Activated CD8-positive, alpha-beta memory T cell treated with anti-CD3 and anti-CD28 coated beads, Interleukin-2, amount 10 ng/mL, durations not matched to agents 7 days and 5 days (primary cell): ENCODE measurements around the gene KCNQ4. TPM values are rescaled to one million over a fixed set of nuclear protein-coding genes. Genes with fewer than 3 reads are reported as not detected.
A peak's percentile ranks its signal among the peaks of the same experiment; 100 is the strongest.

ENCODE experiments used
- ATAC-seq: fragments of 150-1000 bp; cut with Tn5 transposase; one replicate; pipeline ENCODE4 v1.10.0; 2021; ENCODE audit warnings: moderate library complexity
- CTCF ChIA-PET: fragments of 350-600 bp; sonication (Branson Sonifier 250); formaldehyde crosslinking; loops from one replicate; lab custom pipeline; 2021; ENCODE audit warnings: antibody characterized with exemption; lab: Charles Lee
- DNase-seq: peaks from one replicate; pipeline ENCODE4 v3.0.0-alpha.2; 2020
- H3K27ac Mint-ChIP-seq: one replicate; pipeline ENCODE4 v1.8.0; 2021; ENCODE audit warnings: mild to moderate bottlenecking, mixed read lengths
- H3K27me3 Mint-ChIP-seq: one replicate; pipeline ENCODE4 v1.8.0; 2021; ENCODE audit warnings: mixed read lengths
- H3K36me3 Mint-ChIP-seq: one replicate; pipeline ENCODE4 v1.8.0; 2021; ENCODE audit warnings: mild to moderate bottlenecking, mixed read lengths
- H3K4me1 Mint-ChIP-seq: one replicate; pipeline ENCODE4 v1.8.0; 2021; ENCODE audit warnings: mixed read lengths
- H3K4me3 Mint-ChIP-seq: one replicate; pipeline ENCODE4 v1.8.0; 2021; ENCODE audit warnings: mild to moderate bottlenecking, moderate library complexity, mixed read lengths
- H3K9me3 Mint-ChIP-seq: one replicate; pipeline ENCODE4 v1.8.0; 2022; ENCODE audit warnings: low read depth, mixed read lengths
- microRNA-seq: library from miRNA; unstranded; fragments of <30 nt; microRNA quantifications from one replicate; pipeline ENCODE4 v1.2.0, GENCODE V29; 2022
- total RNA-seq, 2 experiments: library from RNA; stranded (reverse); gene quantifications; one replicate each; pipeline ENCODE4 v1.2.3, GENCODE V29; 2021

The KCNQ4 gene
- total RNA-seq, 2 experiments from 2014 or later, result 0.12 to 0.44 TPM

DNA sequence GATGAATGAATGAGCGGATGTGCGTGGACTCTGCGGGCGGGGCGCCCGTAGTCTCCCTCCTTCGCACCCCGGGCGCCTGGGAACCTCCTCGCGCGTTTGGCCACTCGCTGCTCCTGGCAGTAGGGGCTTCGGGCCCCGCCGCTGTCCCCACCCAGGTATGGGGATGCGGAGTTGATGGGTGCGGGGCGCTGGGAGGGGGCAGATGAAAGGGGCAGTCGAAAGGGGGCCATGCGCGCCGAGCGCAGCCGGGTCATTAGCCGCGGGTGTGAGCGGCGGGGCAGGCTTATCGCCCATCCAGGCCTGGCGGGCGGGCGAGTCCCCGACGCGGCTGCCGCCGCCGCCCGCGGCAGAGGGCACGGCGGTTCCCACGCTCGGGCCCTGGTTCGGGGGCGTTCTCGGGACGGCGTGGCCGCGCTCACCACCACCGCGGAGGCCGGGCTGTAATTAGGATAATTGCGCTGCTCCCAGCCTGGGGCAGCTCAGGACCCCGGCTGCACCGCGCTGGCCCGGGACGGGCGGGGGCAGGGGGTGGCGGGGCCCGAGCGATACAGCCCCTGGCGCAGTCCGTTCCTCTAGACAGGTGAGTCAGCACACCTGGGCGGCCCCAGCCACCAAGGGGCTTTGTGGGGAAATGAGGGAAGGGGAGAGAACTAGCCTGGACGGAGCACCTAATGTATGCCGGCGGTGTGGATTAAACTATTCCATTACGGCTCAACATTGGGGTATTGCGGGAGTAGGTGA, 100.6 kb downstream of the KCNQ4 start:
- peaks cover 10% of the 10 kb centered on the region for H3K4me1 Mint-ChIP-seq
- H3K9me3 Mint-ChIP-seq, result no peaks in the 10 kb centered on the region
- H3K4me3 Mint-ChIP-seq, result no peak overlapping the region
- H3K27ac Mint-ChIP-seq, result no peak overlapping the region
- peaks cover 54% of the 10 kb centered on the region for H3K27me3 Mint-ChIP-seq
- CTCF ChIA-PET, result no interaction called here
- DNase-seq (no peak), ATAC-seq (no peak)
- peaks cover 4% of the 10 kb centered on the region for H3K36me3 Mint-ChIP-seq

DNA sequence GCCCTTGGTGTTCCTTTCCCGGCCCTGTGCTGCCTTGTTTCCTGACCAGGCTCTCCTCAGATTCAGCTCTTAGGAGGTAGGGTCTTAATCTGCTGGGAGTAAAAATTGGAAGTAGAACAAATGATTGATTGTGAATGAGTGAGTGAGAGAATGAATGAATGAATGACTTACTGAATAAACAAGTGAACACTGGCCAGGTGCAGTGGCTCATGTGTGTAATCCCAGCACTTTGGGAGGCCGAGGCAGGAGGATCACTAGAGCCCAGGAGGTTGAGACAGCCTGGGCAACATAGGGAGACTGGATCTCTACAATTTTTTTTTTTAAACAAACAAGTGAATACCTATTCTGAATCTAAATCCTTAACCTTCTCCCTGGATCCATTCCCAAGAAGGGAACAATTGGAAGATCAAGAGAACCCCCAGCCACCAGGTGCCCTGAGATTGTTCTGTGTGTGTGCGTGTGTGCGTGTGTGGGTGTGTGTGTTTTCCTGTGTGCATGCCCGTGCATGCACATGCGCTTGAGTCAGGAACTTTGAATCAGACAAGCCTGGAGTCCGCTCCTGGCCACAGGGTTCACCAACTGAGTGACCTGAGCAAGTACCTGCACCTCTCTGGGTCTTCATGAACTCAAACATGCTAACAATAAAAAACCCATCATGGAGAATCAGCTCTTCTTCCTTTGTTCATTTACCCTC, 102.9 kb downstream of the KCNQ4 start:
- Mint-ChIP-seq H3K4me1 (peaks cover 8% of the 10 kb centered on the region), H3K36me3 (peaks cover 4% of the 10 kb centered on the region), H3K27me3 (peaks cover 55% of the 10 kb centered on the region), H3K4me3 (no peak overlapping the region), H3K9me3 (no peaks in the 10 kb centered on the region), H3K27ac (no peak overlapping the region)
- ATAC-seq (no peak), DNase-seq (no peak)
- CTCF ChIA-PET, result no interaction called here

DNA sequence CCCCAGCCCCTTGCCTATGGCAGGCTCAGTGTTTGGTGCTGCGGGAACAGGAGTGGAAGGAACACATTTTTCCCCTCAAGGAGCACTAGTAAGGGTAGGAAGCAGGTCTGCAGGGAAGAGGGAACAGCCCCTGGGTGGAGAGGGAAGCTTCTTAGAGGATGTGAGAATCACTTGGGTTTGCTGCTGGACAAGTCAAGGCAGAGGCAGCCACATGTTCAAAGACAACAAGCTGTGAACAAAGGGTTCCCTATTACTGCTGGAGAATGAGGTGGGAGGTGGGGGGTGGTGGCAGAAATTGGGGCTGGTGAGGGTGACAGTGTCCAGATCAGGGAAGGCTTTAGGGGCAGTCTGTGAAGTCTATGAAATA, 103.4 kb downstream of the KCNQ4 start:
- H3K27me3 Mint-ChIP-seq, result peaks cover 55% of the 10 kb centered on the region
- H3K9me3 Mint-ChIP-seq, result no peaks in the 10 kb centered on the region
- H3K36me3 Mint-ChIP-seq, result peaks cover 4% of the 10 kb centered on the region
- no peak for DNase-seq
- CTCF ChIA-PET, result no interaction called here
- H3K4me3 Mint-ChIP-seq, result no peak overlapping the region
- peaks cover 8% of the 10 kb centered on the region for H3K4me1 Mint-ChIP-seq
- H3K27ac Mint-ChIP-seq, result no peak overlapping the region
- no peak for ATAC-seq

DNA sequence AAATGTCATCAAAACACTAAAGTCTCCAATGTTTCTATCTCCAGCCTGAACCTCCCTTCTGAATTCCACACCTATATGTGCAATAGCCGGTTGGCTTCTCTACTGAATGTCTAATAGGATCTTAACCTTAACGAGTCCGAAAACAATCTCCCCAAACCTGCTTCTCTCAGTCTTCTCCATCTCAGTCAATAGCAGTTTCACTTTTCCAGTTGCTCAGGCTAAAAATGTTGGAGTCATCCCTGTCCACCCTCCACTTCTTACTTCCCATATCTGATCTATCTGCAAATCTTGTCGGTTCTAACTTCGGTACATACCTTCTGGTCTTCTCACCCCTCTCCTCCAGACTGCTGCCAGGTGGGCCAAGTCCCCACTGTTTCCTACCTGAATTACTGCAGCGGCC, 104.1 kb downstream of the KCNQ4 start:
- H3K36me3 Mint-ChIP-seq, result peaks cover 4% of the 10 kb centered on the region
- CTCF ChIA-PET, result no interaction called here
- DNase-seq, result no peak
- no peak overlapping the region for H3K27ac Mint-ChIP-seq
- peaks cover 8% of the 10 kb centered on the region for H3K4me1 Mint-ChIP-seq
- no peak overlapping the region for H3K4me3 Mint-ChIP-seq
- H3K27me3 Mint-ChIP-seq, result peaks cover 50% of the 10 kb centered on the region
- H3K9me3 Mint-ChIP-seq, result no peaks in the 10 kb centered on the region
- ATAC-seq, result no peak

Small RNA genes lying within 50 kb of the gene (microRNA-seq; reads per million reads assigned to microRNA genes)
- gene MIR30C1 (159 reads per million, percentile 71 among the genes with 10 or more reads in this experiment), gene MIR30E (21,788 reads per million, percentile 98 among the genes with 10 or more reads in this experiment)

Other genes with a start within 250 kb of the KCNQ4 start
- 1 to 10 TPM; 2.1 to 5.3 TPM for gene RIMS3, start 118.1 kb upstream of the KCNQ4 start, total RNA-seq
- gene NFYC, start 92.1 kb upstream of the KCNQ4 start, total RNA-seq, result 10 to 100 TPM; 71.1 to 91.2 TPM
- gene CITED4, start 78.6 kb downstream of the KCNQ4 start, total RNA-seq, result 1 to 10 TPM; 2.9 to 4.4 TPM
- 10 to 100 TPM; 77.1 to 94.1 TPM for gene CTPS1, start 195.9 kb downstream of the KCNQ4 start, total RNA-seq
- gene SLFNL1, start 237.9 kb downstream of the KCNQ4 start, total RNA-seq, result under 1 TPM; 0.12 to 0.35 TPM